A673 (cell line): ENCODE data around the gene LRRC55.
"Not testable (repeated sequence)": the region's sequence is repeated elsewhere in the genome, so short reads cannot be mapped to it uniquely, and the experiment has no call there.

Source experiments
- CTCF ChIP-seq: fragments of 300-800, 200-600 bp; sonication (generic); conservative IDR thresholded peaks from 2 replicates; pipeline ENCODE4 v1.5.1; 2017; ENCODE audit warnings: low read depth, mild to moderate bottlenecking, antibody characterized with exemption, low read length, moderate library complexity, mixed read lengths
- EZH2 ChIP-seq: fragments of 200-600 bp; sonication (generic); IDR thresholded peaks from 2 replicates; pipeline ENCODE4 v1.6.1; 2017; ENCODE audit warnings: borderline replicate concordance, low read depth, mild to moderate bottlenecking, mixed read lengths, antibody characterized with exemption, low read length; ENCODE audit not compliant: poor library complexity, severe bottlenecking

- TF ChIP-seq CTCF, EZH2: not testable (repeated sequence)
Observed at GRCh38 chr11:57169732-57170313, 11.9 kb upstream of the LRRC55 start.
